GM12878 (cell line): ENCODE data around the gene TCP1. TPM values are rescaled to one million over a fixed set of nuclear protein-coding genes. Genes with fewer than 3 reads are reported as not detected.

Source experiments
- ATAC-seq: fragments of 200-7000 bp; cut with Tn5 transposase; 3 replicates; pipeline ENCODE4 v1.9.1; 2020; ENCODE audit warnings: mild to moderate bottlenecking, moderate library complexity
- BruUV-seq: library from RNA; stranded (reverse); fragments of 400-500 nt; replicated peaks from 2 replicates; lab custom pipeline; 2021; lab: Mats Ljungman, UMichigan
- CTCF ChIA-PET: fragments of 300-600 bp; sonication (Branson Sonifier 250); formaldehyde crosslinking; extraction: SDS; loops from one replicate; lab custom pipeline; 2021; ENCODE audit warnings: inconsistent platforms; lab: Yijun Ruan, JAX
- POLR2A ChIA-PET: fragments of 350-600 bp; formaldehyde crosslinking; extraction: SDS; loops from one replicate; lab custom pipeline; 2021; ENCODE audit warnings: inconsistent platforms; lab: Charles Lee
- RAD21 ChIA-PET: fragments of 300-600 bp; sonication (Branson Sonifier 250); formaldehyde crosslinking; loops from one replicate; lab custom pipeline; 2023; ENCODE audit warnings: antibody characterized with exemption; ENCODE audit not compliant: unreplicated experiment; lab: Charles Lee
- SMC1A ChIA-PET: fragments of 300-600 bp; sonication (Branson Sonifier 250); formaldehyde crosslinking; loops from one replicate; lab custom pipeline; 2023; ENCODE audit not compliant: unreplicated experiment, uncharacterized antibody; lab: Charles Lee
- DNase-seq: peaks from one replicate; pipeline ENCODE4 v3.0.0-alpha.2; 2011; ENCODE audit warnings: low read depth, low spot score
- FAIRE-seq: peaks from 3 replicates; lab custom pipeline; 2011; peaks lifted over from hg19 to GRCh38; lab: Jason Lieb, UNC
- H2AFZ ChIP-seq: 2 replicates; pipeline ENCODE4 v1.6.0; 2011; ENCODE audit warnings: low read depth, low read length, control low read depth; ENCODE audit not compliant: control insufficient read depth
- H3K27ac ChIP-seq: 2 replicates; pipeline ENCODE4 v1.5.1; 2011; ENCODE audit warnings: control low read depth; ENCODE audit not compliant: control insufficient read depth, insufficient read depth
- H3K27me3 ChIP-seq, 2 experiments: replicated peaks in 1 of 2; 2 replicates each; pipeline versions ENCODE4 v1.6.0 to v1.6.1; 2011; ENCODE audit warnings: low read length in 1 of 2; ENCODE audit not compliant: control insufficient read depth in 2 of 2, insufficient read depth in 2 of 2
- H3K36me3 ChIP-seq, 2 experiments: 2 replicates each; pipeline ENCODE4 v1.5.1; 2011; ENCODE audit warnings: low read length in 1 of 2; ENCODE audit not compliant: control insufficient read depth in 2 of 2, insufficient read depth in 2 of 2
- H3K4me1 ChIP-seq: 2 replicates; pipeline ENCODE4 v1.6.1; 2011; ENCODE audit warnings: mild to moderate bottlenecking, low read length, moderate library complexity, mixed read lengths; ENCODE audit not compliant: control insufficient read depth, insufficient read depth
- H3K4me2 ChIP-seq: 2 replicates; pipeline ENCODE4 v1.6.0; 2011; ENCODE audit warnings: control low read depth; ENCODE audit not compliant: control insufficient read depth, insufficient read depth
- H3K4me3 ChIP-seq: fragments of 200-600 bp; sonication (generic); 2 replicates; pipeline ENCODE4 v1.5.1; 2016
- H3K79me2 ChIP-seq: 2 replicates; pipeline ENCODE4 v1.6.0; 2011; ENCODE audit warnings: low read length; ENCODE audit not compliant: control insufficient read depth, insufficient read depth
- H3K9ac ChIP-seq: 2 replicates; pipeline ENCODE4 v1.8.0; 2011; ENCODE audit warnings: low read length, control low read depth, mixed read lengths; ENCODE audit not compliant: control insufficient read depth, insufficient read depth
- H3K9me3 ChIP-seq: replicated peaks from 3 replicates; pipeline ENCODE4 v1.5.1; 2011; ENCODE audit warnings: mild to moderate bottlenecking, low read length; ENCODE audit not compliant: control insufficient read depth, insufficient read depth
- H4K20me1 ChIP-seq: 2 replicates; pipeline ENCODE4 v1.6.0; 2011; ENCODE audit not compliant: control insufficient read depth, insufficient read depth
- CEBPB ChIP-seq, 2 experiments: fragments of 150-350 bp in 1 of 2; IDR thresholded peaks; 2 replicates each; pipeline ENCODE4 v1.6.1; 2012 to 2014; ENCODE audit warnings: low read depth in 2 of 2, low read length in 2 of 2, borderline replicate concordance in 1 of 2, inconsistent platforms in 1 of 2
- CHD4 ChIP-seq: fragments of 200-600 bp; sonication (generic); IDR thresholded peaks from 2 replicates; pipeline ENCODE4 v1.6.1; 2016; ENCODE audit warnings: mild to moderate bottlenecking
- ETV6 ChIP-seq, 2 experiments: fragments of 450-650 bp in 1 of 2; IDR thresholded peaks in 1 of 2; conservative IDR thresholded peaks in 1 of 2; 2 replicates each; pipeline ENCODE4 v1.6.1; 2014; ENCODE audit warnings: antibody characterized with exemption in 1 of 2, borderline replicate concordance in 1 of 2, low read depth in 1 of 2, mild to moderate bottlenecking in 1 of 2, moderate library complexity in 1 of 2
- FOS ChIP-seq: IDR thresholded peaks from 3 replicates; pipeline ENCODE4 v1.6.1; 2011; ENCODE audit warnings: borderline replicate concordance; ENCODE audit not compliant: insufficient read length; ENCODE audit errors: extremely low read depth
- GABPA ChIP-seq: IDR thresholded peaks from 2 replicates; pipeline ENCODE4 v1.6.1; 2014; ENCODE audit warnings: antibody characterized with exemption, low read depth, mild to moderate bottlenecking, inconsistent platforms
- MTA2 ChIP-seq: fragments of 450-650 bp; IDR thresholded peaks from 2 replicates; pipeline ENCODE4 v1.6.1; 2016; ENCODE audit warnings: low read depth, mild to moderate bottlenecking, moderate library complexity
- MYB ChIP-seq: fragments of 150-350 bp; IDR thresholded peaks from 2 replicates; pipeline ENCODE4 v1.6.1; 2014; ENCODE audit warnings: mild to moderate bottlenecking, low read depth, low read length, borderline replicate concordance
- MYC ChIP-seq: IDR thresholded peaks from 2 replicates; pipeline ENCODE4 v1.6.1; 2011; ENCODE audit warnings: mild to moderate bottlenecking, low read length, moderate library complexity, inconsistent platforms; ENCODE audit not compliant: insufficient read depth, insufficient replicate concordance, insufficient read length, severe bottlenecking
- NKRF ChIP-seq: fragments of 450-650 bp; conservative IDR thresholded peaks from 2 replicates; pipeline ENCODE4 v1.6.1; 2017; ENCODE audit warnings: mild to moderate bottlenecking, moderate library complexity
- PML ChIP-seq: IDR thresholded peaks from 2 replicates; pipeline ENCODE4 v1.6.1; 2012; ENCODE audit warnings: low read length, inconsistent platforms
- POLR2A ChIP-seq: IDR thresholded peaks from 2 replicates; pipeline ENCODE4 v1.6.1; 2011; ENCODE audit warnings: low read depth, mild to moderate bottlenecking, low read length
- RELA ChIP-seq: fragments of 450-650 bp; IDR thresholded peaks from 2 replicates; pipeline ENCODE4 v1.8.0; 2014; ENCODE audit warnings: borderline replicate concordance; ENCODE audit not compliant: partially characterized antibody
- YBX1 ChIP-seq: fragments of 450-650 bp; IDR thresholded peaks from 2 replicates; pipeline ENCODE4 v1.6.1; 2016; ENCODE audit warnings: antibody characterized with exemption
- ZBED1 ChIP-seq: IDR thresholded peaks from 2 replicates; pipeline ENCODE4 v1.6.1; 2016; ENCODE audit warnings: borderline replicate concordance
- ZNF274 ChIP-seq: IDR thresholded peaks from one replicate; pipeline ENCODE4 v1.8.0; 2011; ENCODE audit not compliant: insufficient read length, insufficient read depth
- ZNF384 ChIP-seq: IDR thresholded peaks from 2 replicates; pipeline ENCODE4 v1.6.1; 2012; ENCODE audit warnings: low read depth, mild to moderate bottlenecking, low read length, improper control_type of control experiment, borderline replicate concordance
- WGBS: methylation state at CpG from one replicate; pipeline ENCODE4 v1.1.6; 2016; ENCODE audit warnings: low lambda C conversion rate; ENCODE audit not compliant: insufficient replicate concordance, insufficient coverage; ENCODE audit errors: missing lambda C conversion rate; 5-methylcytosine and 5-hydroxymethylcytosine counted together
- in situ Hi-C: fragments of 300-500 bp; cut with MboI; formaldehyde crosslinking; loops from 9 replicates; pipeline ENCODE4 v1.14.3; 2018; ENCODE audit warnings: mixed read lengths
- intact Hi-C: fragments of 100-400 bp; cut with micrococcal nuclease; formaldehyde crosslinking; loops from one replicate; pipeline ENCODE4 v1.14.2; 2022; ENCODE audit not compliant: unreplicated experiment
- polyA plus RNA-seq, 11 experiments: library from polyadenylated mRNA; depleted of rRNA in 4 of 11; unstranded in 6 of 11; stranded (reverse) in 5 of 11; fragments of >200 nt; fragmentation: Nextera tagmentation in 4 of 11; fragmentation: Illumina TruSeq in 1 of 11; extraction: Ambion mirVana in 4 of 11; extraction: Trizol in 1 of 11; gene quantifications; 1 replicate in 1 of 11; 2 replicates in 10 of 11; pipeline versions ENCODE4 v1.2.1 to v1.2.3, GENCODE V29; 2011 to 2016; ENCODE audit warnings: inconsistent platforms in 2 of 11, missing spikeins in 2 of 11, low read depth in 1 of 11
- total RNA-seq, 4 experiments: library from RNA; depleted of rRNA in 3 of 4; stranded (reverse); fragments of >200 nt in 3 of 4; fragmentation: Illumina TruSeq in 1 of 4; extraction: Trizol in 1 of 4; gene quantifications; 2 replicates each; pipeline versions ENCODE4 v1.2.1 to v1.2.3, GENCODE V29; 2013 to 2021
- TF ChIP-seq, protein P1 (sequence below): IDR thresholded peaks from 2 replicates; pipeline ENCODE4 v1.6.1; 2012; ENCODE audit warnings: low read depth, low read length, improper control_type of control experiment

The TCP1 gene
- total and polyA plus RNA-seq, 10 of the 15 experiments (the other 5 are each of a cell fraction or from before 2014, with no cell fraction given), result 133 to 457 (median 306) TPM

- TF ChIP-seq YBX1 (no peak), MYB (no peak)
Measured at GRCh38 chr6:159832946-159833345, 43.5 kb upstream of the TCP1 start (continued).

- 67% methylated on average over 4 of the region's 4 CpGs for WGBS
- intact Hi-C loops (no loop called here), in situ Hi-C loops (no loop called here)
- TF ChIP-seq CHD4, result no peak
- TF ChIP-seq GABPA, result no peak
- no peak for TF ChIP-seq FOS
- TF ChIP-seq YBX1, result no peak
- TF ChIP-seq CEBPB (IDR thresholded peaks at IDR 0.05; ENCODE audit: borderline replicate concordance in 1 of 2, low read depth in 2 of 2, low read length in 2 of 2), result no peak
- no peak for TF ChIP-seq POLR2A
- no peak for TF ChIP-seq PML
- TF ChIP-seq ETV6 (conservative IDR thresholded peaks at IDR 0.05 in 1 of 2, IDR thresholded peaks at IDR 0.05 in 1 of 2; ENCODE audit: borderline replicate concordance in 1 of 2, low read depth in 1 of 2), result no peak
- TF ChIP-seq RELA, result no peak
- no peak for TF ChIP-seq MTA2
- no peak for TF ChIP-seq ZNF384
- TF ChIP-seq ZNF274, result no peak
- TF ChIP-seq MYC, result no peak
- TF ChIP-seq NKRF, result no peak
- TF ChIP-seq, protein P1, sequence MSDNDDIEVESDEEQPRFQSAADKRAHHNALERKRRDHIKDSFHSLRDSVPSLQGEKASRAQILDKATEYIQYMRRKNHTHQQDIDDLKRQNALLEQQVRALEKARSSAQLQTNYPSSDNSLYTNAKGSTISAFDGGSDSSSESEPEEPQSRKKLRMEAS, result no peak
- no peak for TF ChIP-seq ZBED1
- no peaks in the 10 kb centered on the region for H3K36me3 ChIP-seq
- ChIA-PET CTCF (interaction anchor here (0.7 kb wide), 1 partner anchor 33 kb away, joined by 4 read pairs; no protein-coding TSS in a partner anchor), RAD21 (no interaction called here), SMC1A (no interaction called here), POLR2A (no interaction called here)
- no peak overlapping the region for H2AFZ ChIP-seq
- FAIRE-seq (no peak), DNase-seq (no peak), ATAC-seq (no peak)
- no peak overlapping the region for H3K4me3 ChIP-seq
- 0 out of 2 replicates have a peak, but pooled peaks cover 9% of the 10 kb centered on the region for H3K4me1 ChIP-seq
- no TSS peak for BruUV-seq
- H3K9me3 ChIP-seq, result no peaks in the 10 kb centered on the region
- no peaks in the 10 kb centered on the region for H3K27me3 ChIP-seq
- H3K27ac ChIP-seq, result no peak overlapping the region
- no peaks in the 10 kb centered on the region for H3K79me2 ChIP-seq
- no peaks in the 10 kb centered on the region for H4K20me1 ChIP-seq
- no peak overlapping the region for H3K4me2 ChIP-seq
- H3K9ac ChIP-seq, result no peak overlapping the region
Measured at GRCh38 chr6:159831373-159831679, 41.9 kb upstream of the TCP1 start.
